ENCODE results near the gene NHLRC4.

Gene NHLRC4

GRCh38 chr16:554640-555365 lies 12.0 kb upstream of the NHLRC4 start:
- no peak for DNase-seq

GRCh38 chr16:555528-556473 lies 11.0 kb upstream of the NHLRC4 start:
- no peak for DNase-seq

DNA sequence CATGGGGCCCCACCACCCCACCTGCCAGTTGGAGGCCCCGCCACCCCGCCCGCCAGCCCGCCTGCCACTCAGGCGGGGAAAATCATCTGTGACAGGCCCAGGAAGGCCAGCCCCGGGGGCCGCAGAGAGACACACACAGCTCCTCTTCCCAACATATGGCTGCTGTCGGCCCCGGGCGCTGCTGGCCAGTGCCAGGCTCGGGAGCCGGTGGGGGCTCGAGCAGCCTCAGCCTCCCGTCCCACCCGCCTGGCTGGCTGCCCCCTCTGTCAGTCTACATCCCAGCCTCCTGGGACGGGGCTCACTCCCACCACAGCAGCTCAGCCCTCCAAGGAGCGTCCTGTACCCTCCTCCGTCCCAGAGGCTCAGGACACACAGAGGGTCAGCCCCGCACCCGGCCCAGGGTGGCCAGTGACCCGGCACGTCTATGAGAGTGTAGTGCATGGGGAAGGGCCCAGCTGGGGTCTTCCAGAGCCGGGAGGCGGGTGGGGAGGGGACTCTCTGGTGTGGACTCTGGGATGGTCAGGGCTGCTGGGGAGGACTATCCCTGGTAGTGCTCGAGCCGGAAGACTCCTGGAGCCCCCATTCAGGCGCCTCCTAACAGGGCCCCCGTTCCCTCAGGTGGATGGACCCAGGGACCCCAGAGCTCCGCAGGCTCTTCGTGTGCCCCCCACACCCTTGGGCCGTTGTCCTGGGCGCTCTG lies 10.2 kb upstream of the NHLRC4 start:
- DNase-seq = no peak

DNA sequence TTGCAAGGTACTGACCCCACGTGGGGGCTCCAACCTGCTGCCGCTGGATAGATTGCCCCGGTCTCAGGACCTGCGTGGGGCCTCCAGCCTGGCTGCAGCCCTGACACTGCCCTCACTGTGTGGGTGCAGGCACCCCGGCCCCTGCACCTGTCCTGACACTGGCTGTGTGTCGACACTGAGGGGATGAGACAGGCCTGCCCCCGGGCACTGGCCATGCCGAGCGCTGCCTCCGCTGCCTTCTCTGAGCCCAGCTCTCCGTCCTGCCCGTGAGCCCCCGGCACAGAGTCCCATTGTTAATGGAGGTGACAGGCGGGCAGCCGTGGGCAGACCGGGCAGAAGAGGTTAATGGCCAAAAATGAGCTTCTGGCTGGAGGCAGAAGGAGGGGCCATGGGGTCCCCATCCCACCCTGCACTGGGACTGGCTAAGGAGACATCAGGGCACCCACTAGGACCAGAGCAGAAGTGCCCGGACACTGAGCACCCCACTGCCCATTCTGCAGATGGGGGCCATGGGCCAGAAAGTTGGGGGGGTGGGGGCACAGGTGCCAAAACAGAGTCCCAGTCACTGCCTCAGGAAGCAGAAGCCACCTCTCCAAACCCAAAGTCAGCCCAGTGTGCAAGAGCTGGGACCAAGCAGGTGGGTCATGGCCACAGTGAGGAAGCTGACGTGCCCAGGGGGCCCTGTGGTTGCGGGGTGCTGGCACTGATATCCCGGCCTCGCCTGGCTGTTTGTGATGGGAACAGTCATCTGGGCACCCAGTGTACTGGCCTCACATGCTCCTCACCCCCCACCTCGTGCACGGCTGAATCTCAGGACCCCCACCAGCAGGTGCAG lies 9.1 kb upstream of the NHLRC4 start:
- DNase-seq = no peak

DNA sequence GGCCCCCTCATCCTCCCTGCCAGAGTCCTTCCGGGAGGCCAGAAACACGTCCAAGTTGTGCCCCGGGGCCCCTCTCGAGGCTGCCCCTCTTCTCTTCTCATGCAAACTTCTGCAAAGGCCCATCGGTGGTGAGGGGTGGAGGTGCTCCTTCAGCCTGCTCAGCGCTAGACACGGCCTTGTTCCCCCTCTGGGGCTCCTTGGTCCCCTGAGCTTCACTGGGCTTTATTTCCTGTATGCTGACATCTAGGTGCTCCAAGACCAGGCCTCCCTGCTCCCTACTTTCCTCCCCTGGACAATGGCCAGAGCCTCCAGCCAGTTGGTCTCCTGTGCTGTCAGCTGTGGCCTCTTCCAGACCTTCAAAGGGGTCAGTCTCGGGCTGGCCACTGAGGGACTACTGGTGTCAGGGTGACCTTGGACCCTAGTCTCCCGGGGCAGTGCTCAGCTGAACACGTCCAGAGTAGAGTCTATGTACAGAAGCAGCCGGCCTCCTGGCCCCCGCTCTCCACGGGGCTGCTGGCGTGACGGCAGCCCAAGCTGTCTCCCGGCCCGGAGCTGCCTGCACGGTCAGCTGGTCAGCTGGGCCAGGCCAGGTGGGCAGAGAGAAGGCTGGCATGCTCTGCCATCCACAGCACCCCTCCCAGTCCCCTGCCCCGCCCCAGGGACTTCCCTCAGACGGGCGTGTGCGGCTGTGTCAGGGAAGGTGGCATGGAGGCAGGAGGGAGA lies 8.3 kb upstream of the NHLRC4 start:
- DNase-seq = no peak

DNA sequence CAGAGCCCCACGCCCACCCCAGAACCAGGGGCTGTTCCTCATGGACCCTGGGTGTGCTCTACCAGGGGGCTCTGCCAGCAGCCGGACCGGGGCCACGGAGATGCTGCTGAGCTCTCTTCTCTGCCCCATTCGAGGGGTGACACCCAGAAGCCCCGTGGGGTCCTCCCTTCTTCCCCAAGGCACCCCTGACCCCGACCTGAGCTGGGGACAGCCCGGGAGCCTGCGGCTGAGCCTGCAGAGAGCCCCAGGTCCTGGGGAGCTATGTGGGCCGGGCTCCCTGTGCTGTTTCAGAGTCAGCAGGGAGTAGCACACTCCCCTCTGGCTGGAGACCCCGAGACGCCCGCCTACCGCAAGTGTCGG lies 7.8 kb upstream of the NHLRC4 start:
- DNase-seq = no peak

DNA sequence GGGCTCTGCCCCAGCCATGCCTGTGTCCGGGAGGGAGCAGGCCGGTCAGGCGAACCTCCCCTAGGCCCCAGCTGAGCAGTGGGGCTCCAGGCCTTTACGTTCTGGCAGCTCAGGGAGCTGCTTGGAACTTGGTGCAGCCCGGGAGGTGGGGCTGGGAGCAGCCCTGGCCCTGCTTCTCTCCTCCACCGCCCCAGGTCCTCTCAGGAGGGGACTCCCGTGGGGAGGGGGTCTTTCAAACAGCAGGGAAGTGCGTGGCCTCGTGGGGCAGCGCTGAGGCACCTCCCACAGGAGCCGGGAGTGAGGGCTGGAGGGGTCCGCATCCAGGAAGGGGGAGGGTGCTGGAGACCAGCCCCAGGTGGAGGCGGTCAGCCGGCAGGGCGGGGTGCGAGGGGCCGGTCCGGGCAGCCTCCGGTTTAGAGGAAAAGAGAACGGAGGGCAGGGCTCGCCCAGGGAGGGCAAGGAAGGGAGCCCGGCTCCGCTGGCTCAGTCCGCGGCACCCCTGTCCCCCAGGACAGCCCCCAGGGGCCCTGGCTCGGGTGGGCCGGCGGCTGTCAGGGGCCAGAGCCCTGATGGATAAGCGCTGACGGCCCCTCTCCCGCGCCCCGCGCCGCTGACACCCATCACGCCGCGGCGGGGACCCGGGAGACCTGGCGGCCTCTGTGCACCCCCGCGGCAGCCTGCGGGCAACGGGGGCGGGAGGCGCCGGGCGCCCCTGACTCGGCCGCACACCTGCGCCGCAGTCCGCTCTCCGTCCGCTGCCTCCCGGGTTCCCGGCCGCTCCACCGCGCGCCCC lies 7.2 kb upstream of the NHLRC4 start:
- no peak for DNase-seq

- DNase-seq = no peak
Measured at GRCh38 chr16:560204-560700, 6.6 kb upstream of the NHLRC4 start, which contains the start of gene PRR35. Gene PRR35 (plus strand): TSS chr16:560394. CDS start chr16:563295, 2,901 bp downstream.

- no peak for DNase-seq
Measured at GRCh38 chr16:560701-561412, 5.9 kb upstream of the NHLRC4 start.

GRCh38 chr16:561413-561794 lies 5.4 kb upstream of the NHLRC4 start:
- DNase-seq = no peak

- DNase-seq = no peak
Measured at GRCh38 chr16:561957-562938, 4.6 kb upstream of the NHLRC4 start.

DNA sequence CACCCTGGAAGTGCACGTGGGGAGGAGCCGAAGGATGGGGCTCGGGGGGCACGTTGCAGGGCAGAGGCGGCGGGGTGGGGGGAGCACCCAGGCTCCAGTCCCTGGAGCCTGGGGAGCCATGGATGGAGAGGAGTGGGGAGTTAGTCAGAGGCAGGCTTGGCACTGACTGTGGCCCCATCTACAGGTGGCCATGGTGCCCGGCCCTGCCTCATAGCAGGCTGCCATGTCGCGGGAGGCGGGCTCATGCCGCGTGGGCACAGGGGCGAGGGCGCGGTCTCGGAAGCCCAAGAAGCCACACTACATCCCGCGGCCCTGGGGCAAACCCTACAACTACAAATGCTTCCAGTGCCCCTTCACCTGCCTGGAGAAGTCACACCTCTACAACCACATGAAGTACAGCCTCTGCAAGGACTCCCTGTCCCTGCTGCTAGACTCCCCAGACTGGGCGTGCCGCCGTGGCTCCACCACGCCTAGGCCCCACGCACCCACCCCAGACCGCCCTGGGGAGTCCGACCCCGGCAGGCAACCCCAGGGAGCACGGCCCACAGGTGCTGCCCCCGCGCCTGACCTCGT lies 3.6 kb upstream of the NHLRC4 start:
- no peak for DNase-seq

- DNase-seq = no peak
Measured at GRCh38 chr16:564690-565418, 2.0 kb upstream of the NHLRC4 start.

DNA sequence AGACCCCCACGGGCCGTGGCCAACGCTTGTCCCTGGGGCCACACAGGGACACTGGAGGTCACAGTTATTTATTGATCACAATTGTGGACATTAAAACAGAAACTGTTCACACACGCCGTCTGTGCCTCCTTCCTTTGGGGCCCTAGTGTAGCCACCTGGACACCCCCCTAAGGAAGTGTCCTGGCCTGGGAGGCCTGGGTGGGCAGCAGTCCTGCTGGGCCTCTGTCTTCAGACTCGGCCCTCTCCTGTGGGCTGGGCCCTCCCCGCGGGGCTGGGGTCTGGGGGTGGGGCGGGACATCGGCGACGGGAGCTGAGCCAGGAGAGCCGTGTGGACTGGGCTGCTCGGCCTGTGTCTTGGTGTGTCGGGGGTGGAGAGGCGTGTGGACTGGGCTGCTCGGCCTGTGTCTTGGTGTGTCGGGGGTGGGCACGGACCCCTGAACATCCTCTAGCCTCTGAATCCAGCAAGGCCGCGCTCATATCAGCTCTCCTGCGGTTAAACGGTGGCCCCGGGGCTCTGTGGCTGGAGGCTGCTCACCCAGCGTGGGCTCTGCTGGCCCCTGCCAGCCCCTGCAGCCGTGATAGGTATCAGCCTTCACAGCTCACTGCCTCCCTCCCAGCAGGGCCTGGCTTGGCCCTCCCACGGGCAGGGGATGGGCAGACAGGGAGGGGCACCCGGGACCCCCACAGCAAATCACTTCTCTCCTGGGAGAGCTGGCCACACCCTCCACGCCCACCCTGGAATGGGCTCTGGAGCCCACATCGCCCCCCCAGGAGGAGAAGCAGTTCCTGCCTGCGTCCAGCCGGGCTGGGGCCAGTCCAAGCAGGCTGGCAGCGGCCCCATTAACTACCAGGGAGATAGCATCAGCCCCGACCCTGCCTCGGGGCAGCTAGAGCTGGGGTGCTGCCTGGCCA lies 1.1 kb upstream of the NHLRC4 start:
- DNase-seq = no peak

DNA sequence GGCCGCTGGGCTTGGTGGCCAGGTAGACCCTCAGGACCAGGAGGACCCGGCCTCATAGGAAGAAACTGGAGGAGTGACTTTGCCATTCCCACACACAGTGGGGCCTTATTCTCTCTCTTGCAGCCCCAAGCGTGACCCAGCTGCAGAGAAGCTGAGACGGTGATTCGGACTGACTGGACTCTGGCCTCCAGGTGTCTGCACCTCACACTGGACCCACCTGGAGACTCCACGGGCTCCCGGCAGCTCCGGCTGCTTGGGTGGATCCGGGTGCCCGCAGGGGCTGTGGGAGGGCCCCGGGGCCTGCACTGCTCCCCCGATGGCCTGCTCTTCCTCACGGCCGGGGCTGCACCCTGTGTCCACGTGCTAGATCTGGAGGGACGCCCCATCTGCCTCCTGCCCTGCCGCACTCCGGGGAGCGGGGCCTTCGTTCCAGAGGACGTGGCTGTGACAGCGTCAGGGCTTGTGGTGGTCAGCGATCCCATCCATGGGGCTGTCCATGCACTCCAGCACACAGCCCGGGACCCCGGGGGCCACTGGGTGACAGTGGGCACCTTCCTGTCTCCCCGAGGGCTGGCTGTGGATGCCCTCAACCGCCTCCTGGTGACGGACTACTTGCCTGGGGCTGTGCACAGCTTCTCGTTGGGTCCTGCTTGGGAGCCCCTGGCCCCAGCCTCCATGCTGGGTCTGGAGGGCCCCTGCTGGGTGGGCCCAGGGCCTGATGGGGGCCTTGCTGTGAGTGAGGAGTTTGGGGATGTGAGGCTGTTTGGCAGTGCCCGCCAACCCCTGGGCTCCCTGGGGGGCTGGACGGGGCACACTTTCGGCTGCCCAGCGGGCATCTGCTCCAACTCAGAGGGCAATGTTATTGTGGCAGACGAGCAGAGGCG lies 810 bp downstream of the NHLRC4 start:
- DNase-seq = no peak

Measured in NCI-H1105 (cell line).